DOHH2 (cell line): ENCODE measurements around the gene MRPL3.

ENCODE experiments used
- EZH2phosphoT487 ChIP-seq: fragments of 200-600 bp; sonication (generic); IDR thresholded peaks from 2 replicates; pipeline ENCODE4 v1.6.1; 2017; ENCODE audit warnings: borderline replicate concordance, mild to moderate bottlenecking, antibody characterized with exemption, low read length, moderate library complexity, mixed read lengths
- TF ChIP-seq, protein P1 (sequence below): fragments of 200-600 bp; sonication (generic); IDR thresholded peaks from one replicate; pipeline ENCODE4 v1.5.1; 2014; ENCODE audit warnings: antibody characterized with exemption, mild to moderate bottlenecking, low read depth, low read length; ENCODE audit not compliant: poor library complexity, severe bottlenecking

DNA sequence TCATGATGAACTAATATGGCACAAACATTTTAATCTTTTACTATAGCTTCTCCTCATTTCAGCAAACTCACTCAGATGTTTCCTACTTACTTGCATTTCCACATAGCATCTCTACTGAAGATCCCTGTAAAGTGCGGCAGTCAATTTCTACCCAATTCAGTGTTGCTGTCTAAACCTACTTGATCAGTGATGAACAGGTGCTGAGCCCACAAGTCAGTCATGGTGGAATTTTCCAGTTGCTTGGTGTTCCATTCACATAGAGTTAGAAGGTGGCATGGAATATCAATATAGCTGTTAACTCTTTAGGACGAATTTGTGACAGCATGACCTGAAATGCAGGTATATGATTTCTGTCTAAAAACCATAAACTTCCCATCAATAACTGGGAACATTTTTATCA lies 22.7 kb downstream of the MRPL3 start:
- TF ChIP-seq, protein P1, sequence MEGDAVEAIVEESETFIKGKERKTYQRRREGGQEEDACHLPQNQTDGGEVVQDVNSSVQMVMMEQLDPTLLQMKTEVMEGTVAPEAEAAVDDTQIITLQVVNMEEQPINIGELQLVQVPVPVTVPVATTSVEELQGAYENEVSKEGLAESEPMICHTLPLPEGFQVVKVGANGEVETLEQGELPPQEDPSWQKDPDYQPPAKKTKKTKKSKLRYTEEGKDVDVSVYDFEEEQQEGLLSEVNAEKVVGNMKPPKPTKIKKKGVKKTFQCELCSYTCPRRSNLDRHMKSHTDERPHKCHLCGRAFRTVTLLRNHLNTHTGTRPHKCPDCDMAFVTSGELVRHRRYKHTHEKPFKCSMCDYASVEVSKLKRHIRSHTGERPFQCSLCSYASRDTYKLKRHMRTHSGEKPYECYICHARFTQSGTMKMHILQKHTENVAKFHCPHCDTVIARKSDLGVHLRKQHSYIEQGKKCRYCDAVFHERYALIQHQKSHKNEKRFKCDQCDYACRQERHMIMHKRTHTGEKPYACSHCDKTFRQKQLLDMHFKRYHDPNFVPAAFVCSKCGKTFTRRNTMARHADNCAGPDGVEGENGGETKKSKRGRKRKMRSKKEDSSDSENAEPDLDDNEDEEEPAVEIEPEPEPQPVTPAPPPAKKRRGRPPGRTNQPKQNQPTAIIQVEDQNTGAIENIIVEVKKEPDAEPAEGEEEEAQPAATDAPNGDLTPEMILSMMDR: no peak
- TF ChIP-seq EZH2phosphoT487: no peak
